Vagina (tissue), 2 donors: ENCODE data around the gene P2RY12.

Experiments
- CTCF ChIP-seq, 3 experiments: fragments of 450-650 bp in 2 of 3; fragments of 200-600 bp in 1 of 3; sonication (generic) in 1 of 3; IDR thresholded peaks; one replicate each; pipeline ENCODE4 v1.5.1; 2017 to 2019; ENCODE audit warnings: antibody characterized with exemption in 3 of 3, mild to moderate bottlenecking in 2 of 3, moderate library complexity in 2 of 3
- POLR2A ChIP-seq, 2 donors: fragments of 450-650 bp; IDR thresholded peaks; one replicate each; pipeline ENCODE4 v1.6.1; 2017; ENCODE audit warnings: antibody characterized with exemption in 2 of 2, mild to moderate bottlenecking in 2 of 2, moderate library complexity in 2 of 2
- POLR2AphosphoS5 ChIP-seq, 2 donors: sonication (generic); formaldehyde crosslinking; IDR thresholded peaks; one replicate each; pipeline ENCODE4 v1.9.0; 2017; ENCODE audit warnings: antibody characterized with exemption in 2 of 2, mild to moderate bottlenecking in 2 of 2, low read depth in 1 of 2; ENCODE audit not compliant: insufficient read depth in 1 of 2

- TF ChIP-seq CTCF (IDR thresholded peaks at IDR 0.05) = no peak
- TF ChIP-seq POLR2A (IDR thresholded peaks at IDR 0.05) = no peak
- TF ChIP-seq POLR2AphosphoS5 (IDR thresholded peaks at IDR 0.05; ENCODE audit: insufficient read depth in 1 of 2, low read depth in 1 of 2) = no peak
Observed at GRCh38 chr3:151419806-151420205, 35.3 kb upstream of the P2RY12 start.
